ENCODE data around the gene MCRIP2. TPM values are rescaled to one million over a fixed set of nuclear protein-coding genes. Genes with fewer than 3 reads are reported as not detected.

Gene MCRIP2
- total RNA-seq, 1 experiment from 2014 or later = 69.6 TPM

- ChIA-PET POLR2A (ENCODE audit: unreplicated experiment) (interaction anchor here (0.6 kb wide), 1 partner anchor 112 kb away, joined by 7 read pairs; no protein-coding TSS in a partner anchor), CTCF (no interaction called here)
- Histone ChIP-seq H3K27ac (no peak overlapping the region), H2AFZ (no peak overlapping the region), H3K79me2 (ENCODE audit: low read depth) (peaks cover 33% of the 10 kb centered on the region), H3K36me3 (ENCODE audit: low read depth) (no peaks in the 10 kb centered on the region; the same call in 1 of the 2 replicates), H3K9me3 (ENCODE audit: insufficient read depth, low read depth) (no peaks in the 10 kb centered on the region), H3K4me2 (peak overlapping the region; percentile 86), H3K9me2 (ENCODE audit: insufficient read depth) (no peaks in the 10 kb centered on the region), H3F3A (ENCODE audit: insufficient read depth, low read depth) (peaks cover 40% of the 10 kb centered on the region; the same call in 1 of the 2 replicates), H3K4me3 (peak overlapping the region; percentile 83), H3K27me3 (ENCODE audit: insufficient read depth, low read depth) (no peaks in the 10 kb centered on the region), H4K20me1 (ENCODE audit: insufficient read depth) (peaks cover 30% of the 10 kb centered on the region), H3K4me1 (replicated peaks; ENCODE audit: insufficient read depth) (peaks cover 33% of the 10 kb centered on the region)
- DNase-seq = no peak
- intact Hi-C loops (cut with micrococcal nuclease; ENCODE audit: unreplicated experiment) = loop anchor here (5.0 kb wide), 1 partner anchor 155 kb away; the partner anchor contains the start of gene CAPN15
- no peak for TF ChIP-seq EZH2 (IDR thresholded peaks at IDR 0.05; ENCODE audit: low read depth)
- no peak for TF ChIP-seq CTCF (conservative IDR thresholded peaks at IDR 0.05)
- BruUV-seq (replicated peaks) = no TSS peak
Observed at GRCh38 chr16:682493-683395, 41.1 kb downstream of the MCRIP2 start.

GRCh38 chr16:683396-684070 lies 41.9 kb downstream of the MCRIP2 start:
- intact Hi-C loops (cut with micrococcal nuclease; ENCODE audit: unreplicated experiment) = loop anchor here (5.0 kb wide), 1 partner anchor 156 kb away; the partner anchor contains the start of gene CAPN15
- peaks cover 33% of the 10 kb centered on the region for H3K4me1 ChIP-seq (replicated peaks; ENCODE audit: insufficient read depth)
- CTCF ChIA-PET = no interaction called here

More at GRCh38 chr16:683396-684070, 41.9 kb downstream of the MCRIP2 start:
- peaks cover 33% of the 10 kb centered on the region for H3K79me2 ChIP-seq (ENCODE audit: low read depth)
- no peaks in the 10 kb centered on the region; the same call in 1 of the 2 replicates for H3K36me3 ChIP-seq (ENCODE audit: low read depth)
- no peak overlapping the region for H3K27ac ChIP-seq
- POLR2A ChIA-PET (ENCODE audit: unreplicated experiment) = no interaction called here
- H3K9me3 ChIP-seq (ENCODE audit: insufficient read depth, low read depth) = no peaks in the 10 kb centered on the region
- TF ChIP-seq CTCF (conservative IDR thresholded peaks at IDR 0.05) = no peak
- no peak for TF ChIP-seq EZH2 (IDR thresholded peaks at IDR 0.05; ENCODE audit: low read depth)
- peak overlapping the region; percentile 83 for H3K4me3 ChIP-seq
- peaks cover 30% of the 10 kb centered on the region for H4K20me1 ChIP-seq (ENCODE audit: insufficient read depth)
- no peaks in the 10 kb centered on the region for H3K9me2 ChIP-seq (ENCODE audit: insufficient read depth)
- no peaks in the 10 kb centered on the region for H3K27me3 ChIP-seq (ENCODE audit: insufficient read depth, low read depth)
- H2AFZ ChIP-seq = no peak overlapping the region
- peaks cover 41% of the 10 kb centered on the region; the same call in 1 of the 2 replicates for H3F3A ChIP-seq (ENCODE audit: insufficient read depth, low read depth)
- peak overlapping the region; percentile 86 for H3K4me2 ChIP-seq
- no peak for DNase-seq
- BruUV-seq (replicated peaks) = no TSS peak
